Endothelial cell of umbilical vein (primary cell): Measurements from ENCODE around the gene PTTG2. TPM values are rescaled to one million over a fixed set of nuclear protein-coding genes. Genes with fewer than 3 reads are reported as not detected.

Experiments used
- BruUV-seq: library from RNA; stranded (reverse); fragments of 400-500 nt; replicated peaks from 2 replicates; lab custom pipeline; 2021; lab: Mats Ljungman, UMichigan
- CTCF ChIA-PET: fragments of 300-600, 350-600 bp; sonication (Branson Sonifier 250); formaldehyde crosslinking; loops from one replicate; lab custom pipeline; 2021; ENCODE audit warnings: antibody characterized with exemption, inconsistent platforms; lab: Charles Lee
- POLR2A ChIA-PET: fragments of 300-600, 350-600 bp; sonication (Branson Sonifier 250); formaldehyde crosslinking; loops from one replicate; lab custom pipeline; 2021; ENCODE audit warnings: antibody characterized with exemption, inconsistent platforms; lab: Charles Lee
- DNase-seq: peaks from one replicate; pipeline ENCODE4 v3.0.0-alpha.2; 2011; ENCODE audit warnings: low read depth, low spot score
- FAIRE-seq: peaks from 2 replicates; lab custom pipeline; 2011; peaks lifted over from hg19 to GRCh38; lab: Jason Lieb, UNC
- H2AFZ ChIP-seq: 2 replicates; pipeline ENCODE4 v1.6.0; 2012; ENCODE audit warnings: low read depth, low read length, control low read depth, inconsistent platforms
- H3K27ac ChIP-seq: 2 replicates; pipeline ENCODE4 v1.5.1; 2011; ENCODE audit warnings: low read depth, mild to moderate bottlenecking, control low read depth, low read length, moderate library complexity; ENCODE audit not compliant: insufficient read depth
- H3K27me3 ChIP-seq, 2 experiments: 2 replicates each; pipeline versions ENCODE4 v1.6.0 to v1.6.1; 2011; ENCODE audit warnings: low read length in 2 of 2, mixed read lengths in 1 of 2; ENCODE audit not compliant: control insufficient read depth in 2 of 2, insufficient read depth in 2 of 2
- H3K36me3 ChIP-seq, 2 experiments: 2 replicates in 1 of 2; 3 replicates in 1 of 2; pipeline ENCODE4 v1.5.1; 2011; ENCODE audit warnings: low read length in 2 of 2, mild to moderate bottlenecking in 1 of 2, moderate library complexity in 1 of 2; ENCODE audit not compliant: control insufficient read depth in 2 of 2, insufficient read depth in 2 of 2; ENCODE audit errors: extremely low read depth in 1 of 2
- H3K4me1 ChIP-seq: 3 replicates; pipeline ENCODE4 v1.5.1; 2011; ENCODE audit warnings: mild to moderate bottlenecking, low read length; ENCODE audit not compliant: control insufficient read depth, insufficient read depth; ENCODE audit errors: extremely low read depth
- H3K4me2 ChIP-seq: 2 replicates; pipeline ENCODE4 v1.6.1; 2011; ENCODE audit warnings: low read length, control low read depth, mixed read lengths; ENCODE audit not compliant: insufficient read depth
- H3K4me3 ChIP-seq, 3 experiments: fragments of 200-600 bp in 1 of 3; sonication (generic), shearing (Covaris generic) in 1 of 3; replicated peaks in 1 of 3; 2 replicates each; pipeline ENCODE4 v1.5.1; 2011 to 2016; ENCODE audit warnings: control low read depth in 3 of 3, low read length in 3 of 3, mild to moderate bottlenecking in 2 of 3, inconsistent platforms in 1 of 3, low read depth in 1 of 3, moderate library complexity in 1 of 3; ENCODE audit not compliant: insufficient read depth in 1 of 3
- H3K79me2 ChIP-seq: 2 replicates; pipeline ENCODE4 v1.6.0; 2012; ENCODE audit warnings: low read length, inconsistent platforms; ENCODE audit not compliant: control insufficient read depth, insufficient read depth
- H3K9ac ChIP-seq: replicated peaks from 2 replicates; pipeline ENCODE3; 2011; ENCODE audit warnings: low read length, control low read depth; ENCODE audit not compliant: insufficient read depth; ENCODE audit errors: extremely low read depth
- H3K9me1 ChIP-seq: replicated peaks from 3 replicates; pipeline ENCODE4 v1.6.0; 2011; ENCODE audit warnings: mild to moderate bottlenecking, low read length; ENCODE audit not compliant: control insufficient read depth, insufficient read depth; ENCODE audit errors: extremely low read depth
- H3K9me3 ChIP-seq: replicated peaks from 2 replicates; pipeline ENCODE4 v1.5.1; 2012; ENCODE audit warnings: low read length, inconsistent platforms; ENCODE audit not compliant: control insufficient read depth, insufficient read depth
- H4K20me1 ChIP-seq: replicated peaks from 2 replicates; pipeline ENCODE3; 2011; ENCODE audit warnings: mild to moderate bottlenecking, low read length; ENCODE audit not compliant: control insufficient read depth, insufficient read depth; ENCODE audit errors: extremely low read depth
- CTCF ChIP-seq, 2 donors: IDR thresholded peaks; 1 replicate in 1 of 2; 2 replicates in 1 of 2; pipeline ENCODE4 v1.5.1; 2011; ENCODE audit warnings: low read length in 2 of 2, mild to moderate bottlenecking in 2 of 2, moderate library complexity in 2 of 2, control low read depth in 1 of 2, inconsistent platforms in 1 of 2, low read depth in 1 of 2; ENCODE audit not compliant: insufficient read depth in 1 of 2; ENCODE audit errors: extremely low read depth in 1 of 2
- FOS ChIP-seq: IDR thresholded peaks from 2 replicates; pipeline ENCODE4 v1.6.1; 2011; ENCODE audit warnings: mild to moderate bottlenecking, low read length, moderate library complexity, borderline replicate concordance; ENCODE audit not compliant: insufficient read depth
- MAX ChIP-seq: IDR thresholded peaks from 2 replicates; pipeline ENCODE4 v1.6.1; 2011; ENCODE audit not compliant: insufficient read depth, insufficient read length
- POLR2AphosphoS5 ChIP-seq: IDR thresholded peaks from 2 replicates; pipeline ENCODE4 v1.6.1; 2012; ENCODE audit warnings: low read depth, mild to moderate bottlenecking, control low read depth, low read length, moderate library complexity; ENCODE audit not compliant: insufficient read depth
- dilution Hi-C: fragments of 300-500 bp; cut with MboI; formaldehyde crosslinking; loops from one replicate; pipeline ENCODE4 v1.15.0; 2019; ENCODE audit warnings: low sequenced_read_pairs; ENCODE audit not compliant: extremely low pct_ligation_motif_present
- intact Hi-C: fragments of 100-400 bp; cut with micrococcal nuclease; formaldehyde crosslinking; loops from one replicate; pipeline ENCODE4 v1.10.0; 2022
- polyA plus RNA-seq, 4 experiments: library from polyadenylated mRNA; depleted of rRNA in 3 of 4; stranded (reverse) in 3 of 4; unstranded in 1 of 4; fragments of >200 nt; gene quantifications; 2 replicates each; pipeline versions ENCODE4 v1.2.1 to v1.2.3, GENCODE V29; 2011 to 2012; ENCODE audit warnings: missing spikeins in 1 of 4
- total RNA-seq: library from RNA; stranded (reverse); gene quantifications from 2 replicates; pipeline ENCODE4 v1.2.3, GENCODE V29; 2021

The PTTG2 gene
- total and polyA plus RNA-seq, 2 donors (not counting 3 experiments of a cell fraction or from before 2014, with no cell fraction given) = not detected

- Histone ChIP-seq H3K4me1 (no peaks in the 10 kb centered on the region), H3K27ac (no peak overlapping the region), H3K9ac (no peak overlapping the region), H3K4me3 (no peak overlapping the region), H3K27me3 (no peaks in the 10 kb centered on the region), H3K36me3 (peaks cover 0 to 2% of the 10 kb centered on the region in 2 experiments), H2AFZ (no peak overlapping the region), H4K20me1 (no peaks in the 10 kb centered on the region), H3K9me1 (no peaks in the 10 kb centered on the region), H3K79me2 (peaks cover 3% of the 10 kb centered on the region), H3K4me2 (no peak overlapping the region), H3K9me3 (no peaks in the 10 kb centered on the region)
- no peak for TF ChIP-seq FOS
- no peak for TF ChIP-seq MAX
- TF ChIP-seq POLR2AphosphoS5 = no peak
- no peak for TF ChIP-seq CTCF (IDR thresholded peaks at IDR 0.05; ENCODE audit: extremely low read depth in 1 of 2, insufficient read depth in 1 of 2, low read depth in 1 of 2, low read length in 2 of 2)
- dilution Hi-C loops = no loop called here
- ChIA-PET CTCF (interaction anchor here (1.5 kb wide), 1 partner anchor 36 kb away, joined by 4 read pairs; no protein-coding TSS in a partner anchor), POLR2A (no interaction called here)
- FAIRE-seq (no peak), DNase-seq (no peak)
- no TSS peak for BruUV-seq
- intact Hi-C loops = no loop called here
Observed at GRCh38 chr4:37999000-37999716, 39.0 kb downstream of the PTTG2 start.
